ENCODE data around the gene DAW1. TPM values are rescaled to one million over a fixed set of nuclear protein-coding genes. Genes with fewer than 3 reads are reported as not detected.

Gene DAW1
- total and polyA plus RNA-seq, 9 donors = 0.05 to 0.36 (median 0.09) TPM; not detected in 5

GRCh38 chr2:227860221-227860641 lies 11.2 kb upstream of the DAW1 start:
- DNase-seq = peak; percentile 9
- Histone ChIP-seq H3K9me3 (replicated peaks; ENCODE audit: control insufficient read depth, low read depth, low read length) (no peaks in the 10 kb centered on the region), H3K4me1 (ENCODE audit: control insufficient read depth, insufficient read depth, low read length) (no peaks in the 10 kb centered on the region), H3K27ac (ENCODE audit: low read length) (no peak overlapping the region), H3K4me3 (ENCODE audit: low read length) (no peak overlapping the region), H3K36me3 (ENCODE audit: control insufficient read depth, insufficient read depth, low read length) (no peaks in the 10 kb centered on the region), H3K27me3 (ENCODE audit: control insufficient read depth, insufficient read depth, low read length) (no peaks in the 10 kb centered on the region)
- WGBS (ENCODE audit: insufficient coverage) = 79% methylated on average over 6 of the region's 6 CpGs

DNA sequence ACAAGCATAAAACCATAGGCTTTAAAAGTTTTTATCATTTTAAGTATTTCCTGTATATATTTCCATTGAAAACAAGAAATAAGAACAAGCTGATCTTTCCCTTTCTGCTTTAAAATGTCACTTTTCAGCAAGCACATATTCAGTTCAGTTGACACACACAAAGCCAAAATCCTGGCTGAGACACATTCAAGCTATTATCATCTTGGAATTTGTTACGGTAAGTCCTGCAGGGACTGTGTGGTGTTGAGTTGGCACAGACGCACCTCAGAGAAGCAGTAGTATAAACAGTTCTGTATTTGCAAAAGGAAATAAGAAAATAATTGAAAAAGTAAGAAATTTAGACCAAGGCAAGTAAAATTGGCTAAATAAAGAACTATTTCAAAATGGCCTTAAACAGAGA lies 10.4 kb upstream of the DAW1 start:
- WGBS (ENCODE audit: insufficient coverage) = no CpG with 5 or more reads among the region's 2 CpGs
- H3K36me3 ChIP-seq (ENCODE audit: control insufficient read depth, insufficient read depth, low read length) = no peaks in the 10 kb centered on the region
- DNase-seq = no peak
- H3K9me3 ChIP-seq (replicated peaks; ENCODE audit: control insufficient read depth, low read depth, low read length) = no peaks in the 10 kb centered on the region
- no peak overlapping the region for H3K4me3 ChIP-seq (ENCODE audit: low read length)
- no peak overlapping the region for H3K27ac ChIP-seq (ENCODE audit: low read length)
- no peaks in the 10 kb centered on the region for H3K4me1 ChIP-seq (ENCODE audit: control insufficient read depth, insufficient read depth, low read length)
- H3K27me3 ChIP-seq (ENCODE audit: control insufficient read depth, insufficient read depth, low read length) = no peaks in the 10 kb centered on the region

DNA sequence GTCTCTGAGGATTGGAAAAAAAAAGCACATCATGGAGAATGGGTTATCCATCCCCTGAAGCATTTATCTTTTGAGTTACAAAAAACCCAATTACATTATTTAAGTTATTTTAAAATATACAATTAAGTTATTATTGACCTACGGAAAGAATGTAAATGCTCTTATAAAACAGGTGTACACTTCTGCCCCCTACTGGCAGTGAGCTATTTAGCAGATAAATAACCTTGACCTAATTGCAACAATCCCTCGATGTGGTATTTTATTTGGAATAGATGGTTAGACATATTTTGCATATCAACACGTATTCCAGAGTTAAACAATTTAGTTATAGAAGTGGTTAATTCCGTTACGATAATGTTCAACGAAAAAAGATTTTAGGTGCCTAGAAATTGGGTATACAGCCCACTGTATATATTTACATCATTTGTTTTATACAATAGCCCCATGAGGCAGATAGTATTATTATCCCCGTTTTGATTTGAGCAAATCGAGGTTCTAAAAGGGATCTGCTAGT lies 9.1 kb upstream of the DAW1 start:
- peak; percentile 22 for DNase-seq
- Histone ChIP-seq H3K36me3 (ENCODE audit: control insufficient read depth, insufficient read depth, low read length) (no peaks in the 10 kb centered on the region), H3K4me3 (ENCODE audit: low read length) (no peak overlapping the region), H3K27me3 (ENCODE audit: control insufficient read depth, insufficient read depth, low read length) (no peaks in the 10 kb centered on the region), H3K9me3 (replicated peaks; ENCODE audit: control insufficient read depth, low read depth, low read length) (no peaks in the 10 kb centered on the region), H3K27ac (ENCODE audit: low read length) (no peak overlapping the region), H3K4me1 (ENCODE audit: control insufficient read depth, insufficient read depth, low read length) (no peaks in the 10 kb centered on the region)
- WGBS (ENCODE audit: insufficient coverage) = no CpG with 5 or more reads among the region's 8 CpGs

DNA sequence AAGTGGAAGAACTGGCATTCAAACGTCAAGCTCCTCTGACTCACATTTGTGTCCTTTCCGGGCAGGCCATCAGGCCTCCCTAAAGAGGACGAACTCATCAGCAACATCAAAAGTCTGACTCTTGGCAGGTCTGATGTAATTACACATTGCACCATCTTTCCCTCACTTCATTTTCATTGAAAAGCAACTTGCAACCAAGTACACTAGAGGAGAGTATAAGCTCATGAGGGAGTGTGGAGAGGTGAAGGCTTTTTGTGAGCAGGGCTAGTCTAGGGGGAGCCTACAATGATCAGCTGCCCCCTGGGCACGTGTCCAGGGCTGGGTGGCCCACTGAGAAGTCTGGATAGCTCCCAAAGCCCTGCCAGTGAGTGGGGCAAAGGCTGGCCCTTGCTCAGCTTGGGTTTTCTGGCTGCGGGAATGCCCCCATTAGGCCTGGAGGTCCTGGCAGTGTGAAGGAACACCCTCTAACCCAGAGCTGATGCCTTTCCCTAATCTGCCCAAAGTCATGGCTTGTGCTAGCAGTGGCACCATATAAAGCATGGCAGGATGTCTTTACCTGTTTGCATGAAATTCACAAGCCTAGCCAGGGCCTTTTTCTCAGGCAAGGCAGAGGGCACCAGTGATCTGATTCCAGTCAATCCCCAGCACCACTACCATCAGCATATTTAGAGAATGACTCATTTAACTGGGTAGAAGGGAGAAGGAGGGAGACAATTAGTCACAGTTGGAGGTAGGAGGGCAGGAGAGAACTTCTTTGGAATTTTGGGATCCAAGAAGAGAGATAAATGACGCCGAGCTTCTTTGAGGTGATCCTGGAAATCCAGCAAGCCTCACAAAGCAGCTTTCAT lies 8.5 kb upstream of the DAW1 start:
- H3K27ac ChIP-seq (ENCODE audit: low read length) = no peak overlapping the region
- DNase-seq = no peak

DNA sequence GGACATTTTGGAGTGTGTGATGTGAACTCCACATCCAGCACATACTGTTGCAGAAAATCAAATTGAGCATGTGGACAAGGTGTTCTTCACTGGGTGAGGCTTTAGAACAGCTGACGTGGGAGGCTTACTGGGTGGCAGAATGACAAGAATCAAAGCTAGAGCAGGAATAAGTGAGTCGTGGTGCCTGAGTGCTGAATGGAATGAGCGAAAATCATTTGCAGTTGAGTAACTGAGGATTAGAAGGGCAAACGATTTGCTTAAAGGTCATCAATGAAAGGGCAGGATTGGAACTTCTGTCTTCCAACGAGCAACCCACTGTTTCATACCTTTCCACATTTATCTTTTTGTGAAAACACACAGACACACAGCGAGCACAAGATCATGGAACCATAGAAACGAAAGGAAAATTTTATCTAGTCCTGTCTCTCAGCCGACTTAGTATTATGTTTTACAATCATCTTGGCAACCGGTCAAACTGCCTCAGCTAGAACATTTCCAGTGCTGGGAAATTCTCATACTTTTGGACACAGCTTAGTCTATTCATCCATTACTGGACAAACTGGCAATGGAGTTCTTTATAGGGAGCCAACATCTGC lies 7.2 kb upstream of the DAW1 start:
- no peaks in the 10 kb centered on the region for H3K9me3 ChIP-seq (replicated peaks; ENCODE audit: control insufficient read depth, low read depth, low read length)
- WGBS (ENCODE audit: insufficient coverage) = 52% methylated on average over 4 of the region's 9 CpGs
- H3K27ac ChIP-seq (ENCODE audit: low read length) = no peak overlapping the region
- no peaks in the 10 kb centered on the region for H3K36me3 ChIP-seq (ENCODE audit: control insufficient read depth, insufficient read depth, low read length)
- no peak overlapping the region for H3K4me3 ChIP-seq (ENCODE audit: low read length)
- H3K4me1 ChIP-seq (ENCODE audit: control insufficient read depth, insufficient read depth, low read length) = no peaks in the 10 kb centered on the region
- peak; percentile 74 for DNase-seq
- H3K27me3 ChIP-seq (ENCODE audit: control insufficient read depth, insufficient read depth, low read length) = no peaks in the 10 kb centered on the region

More for the DNA sequence above, 8.5 kb upstream of the DAW1 start:
- WGBS (ENCODE audit: insufficient coverage) = 70% methylated on average over 3 of the region's 7 CpGs
- Histone ChIP-seq H3K4me3 (ENCODE audit: low read length) (no peak overlapping the region), H3K36me3 (ENCODE audit: control insufficient read depth, insufficient read depth, low read length) (no peaks in the 10 kb centered on the region), H3K27me3 (ENCODE audit: control insufficient read depth, insufficient read depth, low read length) (no peaks in the 10 kb centered on the region), H3K9me3 (replicated peaks; ENCODE audit: control insufficient read depth, low read depth, low read length) (no peaks in the 10 kb centered on the region), H3K4me1 (ENCODE audit: control insufficient read depth, insufficient read depth, low read length) (no peaks in the 10 kb centered on the region)

DNA sequence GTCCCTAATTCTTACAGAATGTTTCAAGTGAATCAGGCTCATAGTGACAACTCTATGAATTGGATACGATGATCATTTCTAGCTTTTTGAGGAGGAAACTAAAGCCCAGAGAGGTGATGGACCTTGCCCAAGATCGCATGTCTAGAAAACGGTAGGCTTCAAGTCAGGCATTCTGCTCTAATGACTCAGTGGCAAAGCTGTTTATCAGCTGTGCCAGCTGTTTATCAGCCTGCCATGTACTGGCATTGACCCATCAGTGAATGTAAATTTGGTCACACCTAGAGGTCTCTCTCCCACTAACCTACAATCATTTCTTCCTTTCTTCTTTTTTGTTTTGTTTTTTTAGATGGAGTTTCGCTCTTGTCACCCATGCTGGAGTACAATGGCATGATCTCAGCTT lies 6.1 kb upstream of the DAW1 start:
- Histone ChIP-seq H3K27ac (ENCODE audit: low read length) (no peak overlapping the region), H3K27me3 (ENCODE audit: control insufficient read depth, insufficient read depth, low read length) (no peaks in the 10 kb centered on the region)
- WGBS (ENCODE audit: insufficient coverage) = 89% methylated on average over 4 of the region's 4 CpGs

GRCh38 chr2:227867386-227867785 lies 4.0 kb upstream of the DAW1 start:
- Histone ChIP-seq H3K9me3 (replicated peaks; ENCODE audit: control insufficient read depth, low read depth, low read length) (no peaks in the 10 kb centered on the region), H3K27ac (ENCODE audit: low read length) (no peak overlapping the region), H3K4me3 (ENCODE audit: low read length) (no peak overlapping the region), H3K4me1 (ENCODE audit: control insufficient read depth, insufficient read depth, low read length) (peaks cover 4% of the 10 kb centered on the region), H3K27me3 (ENCODE audit: control insufficient read depth, insufficient read depth, low read length) (peaks cover 4% of the 10 kb centered on the region), H3K36me3 (ENCODE audit: control insufficient read depth, insufficient read depth, low read length) (no peaks in the 10 kb centered on the region)
- WGBS (ENCODE audit: insufficient coverage) = no CpG with 5 or more reads among the region's 2 CpGs
- DNase-seq = no peak

More for the DNA sequence above, 6.1 kb upstream of the DAW1 start:
- no peak overlapping the region for H3K4me3 ChIP-seq (ENCODE audit: low read length)
- H3K9me3 ChIP-seq (replicated peaks; ENCODE audit: control insufficient read depth, low read depth, low read length) = no peaks in the 10 kb centered on the region
- H3K36me3 ChIP-seq (ENCODE audit: control insufficient read depth, insufficient read depth, low read length) = no peaks in the 10 kb centered on the region
- no peaks in the 10 kb centered on the region for H3K4me1 ChIP-seq (ENCODE audit: control insufficient read depth, insufficient read depth, low read length)
- DNase-seq = no peak

DNA sequence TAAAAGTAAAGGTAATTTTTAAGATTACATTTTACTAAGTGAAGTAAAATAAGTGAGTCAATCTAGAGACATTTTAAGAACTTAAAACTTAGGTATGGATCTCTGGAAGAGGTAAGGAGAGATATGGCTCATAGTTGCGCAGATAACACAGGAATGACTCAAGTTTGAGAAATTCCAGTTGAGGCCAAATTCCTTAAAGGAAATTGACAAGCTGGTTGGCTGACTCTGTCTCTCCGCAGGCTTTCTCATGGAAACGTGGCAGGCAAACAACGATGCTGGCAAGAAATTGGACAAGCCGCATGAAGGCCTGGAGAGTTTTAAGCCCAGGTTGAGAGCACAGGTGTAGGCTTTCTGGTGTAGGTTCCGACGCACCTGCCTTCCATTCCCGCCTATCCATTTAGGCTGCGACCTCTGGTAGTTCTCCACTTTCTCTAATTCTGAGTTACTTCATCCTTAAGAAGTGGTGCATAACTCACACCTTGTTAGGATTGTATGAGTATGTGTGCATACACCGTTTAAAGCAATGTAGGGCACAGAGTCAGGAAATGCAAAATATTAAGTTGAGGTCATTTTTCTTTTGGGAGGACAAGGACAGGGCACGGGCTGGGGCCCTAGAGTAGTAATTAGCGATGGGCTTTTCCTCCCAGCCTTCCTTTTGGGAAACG lies 589 bp upstream of the DAW1 start:
- peak overlapping the region; percentile 25 for H3K4me3 ChIP-seq (ENCODE audit: low read length)
- no peaks in the 10 kb centered on the region for H3K36me3 ChIP-seq (ENCODE audit: control insufficient read depth, insufficient read depth, low read length)
- DNase-seq = no peak
- H3K27me3 ChIP-seq (ENCODE audit: control insufficient read depth, insufficient read depth, low read length) = peaks cover 8% of the 10 kb centered on the region
- peaks cover 4% of the 10 kb centered on the region for H3K4me1 ChIP-seq (ENCODE audit: control insufficient read depth, insufficient read depth, low read length)
- H3K27ac ChIP-seq (ENCODE audit: low read length) = no peak overlapping the region
- no peaks in the 10 kb centered on the region for H3K9me3 ChIP-seq (replicated peaks; ENCODE audit: control insufficient read depth, low read depth, low read length)
- 47% methylated on average over 8 of the region's 13 CpGs for WGBS (ENCODE audit: insufficient coverage)

DNA sequence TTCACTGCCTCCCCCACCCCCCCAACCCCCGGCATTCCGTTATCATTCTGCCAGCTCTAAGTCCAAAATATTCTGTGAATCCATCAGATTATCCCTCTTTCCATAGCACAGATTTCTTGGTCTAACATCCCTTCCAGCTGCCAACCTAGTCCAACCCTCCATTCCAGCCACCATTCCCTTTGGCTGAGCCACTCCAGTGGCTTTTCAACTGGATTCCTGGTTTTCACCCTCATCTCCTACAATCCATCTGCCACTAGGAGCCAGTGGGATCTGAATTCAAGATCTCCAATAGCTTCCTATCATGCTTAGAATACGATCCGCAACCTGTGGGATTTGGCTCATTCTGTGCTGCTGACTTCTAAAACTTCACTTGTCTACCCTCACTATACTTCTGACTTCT lies 1.2 kb downstream of the DAW1 start:
- no peak for DNase-seq
- 92% methylated on average over 4 of the region's 4 CpGs for WGBS (ENCODE audit: insufficient coverage)
- H3K36me3 ChIP-seq (ENCODE audit: control insufficient read depth, insufficient read depth, low read length) = no peaks in the 10 kb centered on the region
- no peak overlapping the region for H3K27ac ChIP-seq (ENCODE audit: low read length)
- peaks cover 4% of the 10 kb centered on the region for H3K4me1 ChIP-seq (ENCODE audit: control insufficient read depth, insufficient read depth, low read length)
- no peaks in the 10 kb centered on the region for H3K9me3 ChIP-seq (replicated peaks; ENCODE audit: control insufficient read depth, low read depth, low read length)
- peaks cover 8% of the 10 kb centered on the region for H3K27me3 ChIP-seq (ENCODE audit: control insufficient read depth, insufficient read depth, low read length)
- H3K4me3 ChIP-seq (ENCODE audit: low read length) = no peak overlapping the region

- Histone ChIP-seq H3K27ac (ENCODE audit: low read length) (no peak overlapping the region), H3K9me3 (replicated peaks; ENCODE audit: control insufficient read depth, low read depth, low read length) (no peaks in the 10 kb centered on the region), H3K27me3 (ENCODE audit: control insufficient read depth, insufficient read depth, low read length) (peaks cover 8% of the 10 kb centered on the region), H3K4me3 (ENCODE audit: low read length) (no peak overlapping the region), H3K4me1 (ENCODE audit: control insufficient read depth, insufficient read depth, low read length) (peaks cover 4% of the 10 kb centered on the region), H3K36me3 (ENCODE audit: control insufficient read depth, insufficient read depth, low read length) (no peaks in the 10 kb centered on the region)
- DNase-seq = no peak
- 93% methylated on average over 2 of the region's 6 CpGs for WGBS (ENCODE audit: insufficient coverage)
Measured at GRCh38 chr2:227876300-227876801, 4.9 kb downstream of the DAW1 start.
